DMS 273 (cell line): ENCODE results near the gene FCRL1.

Experiments
- DNase-seq: peaks from one replicate; lab custom pipeline; 2025; ENCODE audit not compliant: unreplicated experiment; lab: John Stamatoyannopoulos, UW

FCRL1 gene, protein sequence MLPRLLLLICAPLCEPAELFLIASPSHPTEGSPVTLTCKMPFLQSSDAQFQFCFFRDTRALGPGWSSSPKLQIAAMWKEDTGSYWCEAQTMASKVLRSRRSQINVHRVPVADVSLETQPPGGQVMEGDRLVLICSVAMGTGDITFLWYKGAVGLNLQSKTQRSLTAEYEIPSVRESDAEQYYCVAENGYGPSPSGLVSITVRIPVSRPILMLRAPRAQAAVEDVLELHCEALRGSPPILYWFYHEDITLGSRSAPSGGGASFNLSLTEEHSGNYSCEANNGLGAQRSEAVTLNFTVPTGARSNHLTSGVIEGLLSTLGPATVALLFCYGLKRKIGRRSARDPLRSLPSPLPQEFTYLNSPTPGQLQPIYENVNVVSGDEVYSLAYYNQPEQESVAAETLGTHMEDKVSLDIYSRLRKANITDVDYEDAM

DNA sequence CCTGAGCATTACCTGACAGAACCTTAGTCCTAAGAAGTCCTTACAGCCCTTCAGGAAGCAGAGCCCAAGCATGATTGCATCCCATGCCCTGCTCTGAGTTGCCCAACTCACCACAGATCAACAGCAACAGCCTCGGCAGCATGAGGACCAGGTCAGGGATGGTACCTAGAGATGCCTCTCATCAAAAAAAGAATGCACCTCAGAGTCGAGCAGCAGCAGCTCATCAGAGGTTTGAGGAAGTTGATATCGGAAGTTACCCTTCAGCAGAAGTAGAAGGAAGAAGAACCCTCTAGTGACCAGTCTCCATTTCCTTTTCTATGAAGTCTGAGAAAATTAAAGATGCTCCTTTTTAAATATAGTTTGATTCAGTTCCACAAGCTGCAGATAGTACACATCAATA is at the start of gene FCRL1:
FCRL1 (minus strand) TSS at position 225 of the 400 bp plus-strand sequence; CDS start at position 142, 83 bp downstream.
- DNase-seq: no peak

DNA sequence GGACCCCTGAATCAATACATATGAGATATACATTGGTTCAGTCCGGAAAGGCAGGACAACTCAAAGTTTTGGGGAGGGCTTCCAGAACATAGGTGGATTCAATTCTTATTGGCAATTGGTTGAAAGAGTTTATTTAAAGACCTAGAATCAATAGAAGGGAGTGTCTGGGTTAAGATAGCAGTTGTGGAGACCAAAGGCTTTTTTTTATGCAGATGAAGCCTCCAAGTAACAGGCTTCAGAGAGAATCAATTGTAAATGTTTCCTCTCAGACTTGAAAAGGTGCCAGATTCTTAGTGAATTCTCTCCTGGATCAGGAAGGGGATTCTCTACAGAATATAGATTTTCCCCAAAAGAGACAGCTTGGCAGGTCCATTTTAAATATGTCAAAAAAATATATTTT is 48.7 kb upstream of the FCRL1 start:
- DNase-seq: no peak

DNA sequence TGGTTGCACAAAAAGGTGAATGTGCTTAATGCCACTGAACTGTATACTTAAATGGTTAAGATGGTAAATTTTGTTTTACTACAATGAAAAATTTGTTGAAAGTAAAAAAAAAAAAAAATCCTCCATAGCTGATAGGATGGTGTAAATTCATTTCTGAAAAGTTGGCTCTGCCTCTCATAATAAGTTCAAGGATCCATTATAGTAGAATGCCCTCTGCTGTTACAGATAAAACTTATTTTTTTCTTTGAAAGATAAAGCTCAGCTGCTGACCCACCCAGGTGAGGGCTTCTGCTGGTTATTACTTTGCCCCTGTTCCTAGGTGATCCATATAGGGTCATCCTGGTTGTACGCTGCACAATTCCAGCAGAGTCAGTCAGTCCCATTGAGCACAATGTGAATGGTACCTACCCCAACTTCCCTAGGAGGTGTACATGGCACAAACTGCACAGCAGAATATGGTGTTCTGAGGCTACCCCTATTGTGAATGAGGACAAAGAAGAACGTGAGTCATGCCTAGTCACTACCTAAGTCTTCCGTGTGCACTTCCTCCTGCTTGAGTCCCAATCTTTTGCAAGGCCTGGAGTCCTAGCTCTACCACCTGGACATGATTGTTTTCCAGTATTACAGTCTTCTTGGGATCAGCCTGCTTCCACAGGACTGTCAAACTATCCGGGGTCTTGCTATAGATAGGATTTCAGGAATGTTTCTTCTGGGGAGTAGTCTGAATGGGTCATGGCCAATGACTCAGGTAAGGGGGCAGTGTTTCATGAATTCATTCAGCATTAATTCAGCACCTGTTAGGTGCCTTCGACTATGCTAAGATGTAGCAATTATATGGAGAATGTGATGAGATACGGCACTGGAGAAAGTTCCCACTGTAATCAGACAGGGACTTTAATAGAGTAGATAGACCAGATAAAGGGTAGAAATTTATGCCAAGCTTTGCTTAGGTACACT is 42.5 kb upstream of the FCRL1 start:
- no peak for DNase-seq

DNA sequence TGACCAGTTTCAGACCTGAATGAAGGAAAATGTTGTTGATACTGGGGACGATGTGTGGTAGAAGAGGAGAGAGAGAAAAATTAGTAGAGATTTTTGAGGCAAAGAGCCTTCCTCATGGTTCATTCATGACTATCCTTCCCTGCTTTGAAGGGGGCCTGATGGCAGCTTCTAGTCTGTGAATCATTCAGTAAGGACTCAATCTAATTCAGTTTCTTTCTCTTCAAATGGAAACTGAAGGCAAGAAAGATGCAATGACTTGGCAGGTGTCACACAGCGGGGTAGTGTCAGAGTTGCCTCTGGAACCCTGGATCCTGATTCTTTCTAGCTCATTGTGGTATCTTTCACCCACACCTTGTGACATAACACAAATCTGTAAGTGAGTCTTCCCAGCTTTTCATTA is 36.6 kb upstream of the FCRL1 start:
- no peak for DNase-seq

DNA sequence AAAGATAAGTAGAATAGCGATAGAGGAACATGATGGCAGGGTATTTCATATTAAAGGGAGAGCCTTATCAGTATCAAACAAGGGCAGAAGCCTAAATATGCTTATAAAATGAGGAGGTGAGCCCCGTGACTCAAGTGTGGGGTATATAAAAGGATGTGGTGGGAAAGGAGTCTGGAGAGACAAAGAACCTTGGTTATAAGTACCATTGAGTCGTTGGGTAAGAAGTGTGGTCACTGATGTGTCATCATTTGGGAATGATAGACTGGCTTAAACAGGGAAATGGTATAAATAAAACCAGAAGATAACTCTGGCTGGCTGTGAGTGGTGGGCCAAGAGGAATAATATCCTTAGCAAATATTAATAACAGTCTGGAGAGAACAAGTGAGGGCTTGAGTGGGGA is 32.6 kb upstream of the FCRL1 start:
- no peak for DNase-seq

DNA sequence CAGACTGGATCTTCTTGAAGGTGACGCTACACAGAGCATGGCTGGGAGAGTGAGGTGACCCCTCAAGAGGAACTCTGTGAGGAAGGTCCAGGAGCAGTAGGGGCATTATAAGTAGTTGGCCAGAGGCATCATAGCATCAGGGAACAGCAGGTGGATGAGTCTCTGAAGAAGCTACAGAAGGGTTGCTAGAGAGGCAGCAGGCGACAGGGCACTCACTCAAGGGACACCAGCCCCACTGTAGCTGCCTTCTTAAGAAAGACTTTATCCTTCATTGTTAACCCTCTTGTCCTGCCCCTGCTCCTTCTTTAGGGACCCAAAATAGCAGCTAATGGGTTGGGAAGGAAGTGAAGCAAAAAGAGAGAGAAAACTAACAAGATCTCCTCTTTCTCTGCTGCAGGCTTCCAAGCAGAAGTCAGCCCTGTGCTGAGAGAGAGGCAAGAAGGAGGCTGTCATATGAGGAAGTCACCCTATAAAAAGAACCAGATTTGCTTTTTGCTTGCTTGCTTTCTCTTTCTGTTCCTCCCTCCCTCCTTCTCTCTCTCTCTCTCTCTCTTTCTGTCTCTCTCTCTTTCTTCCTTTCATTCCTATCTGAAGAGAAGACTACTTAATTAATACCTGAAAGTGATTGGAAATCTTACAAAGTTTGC is 29.4 kb upstream of the FCRL1 start:
- no peak for DNase-seq

DNA sequence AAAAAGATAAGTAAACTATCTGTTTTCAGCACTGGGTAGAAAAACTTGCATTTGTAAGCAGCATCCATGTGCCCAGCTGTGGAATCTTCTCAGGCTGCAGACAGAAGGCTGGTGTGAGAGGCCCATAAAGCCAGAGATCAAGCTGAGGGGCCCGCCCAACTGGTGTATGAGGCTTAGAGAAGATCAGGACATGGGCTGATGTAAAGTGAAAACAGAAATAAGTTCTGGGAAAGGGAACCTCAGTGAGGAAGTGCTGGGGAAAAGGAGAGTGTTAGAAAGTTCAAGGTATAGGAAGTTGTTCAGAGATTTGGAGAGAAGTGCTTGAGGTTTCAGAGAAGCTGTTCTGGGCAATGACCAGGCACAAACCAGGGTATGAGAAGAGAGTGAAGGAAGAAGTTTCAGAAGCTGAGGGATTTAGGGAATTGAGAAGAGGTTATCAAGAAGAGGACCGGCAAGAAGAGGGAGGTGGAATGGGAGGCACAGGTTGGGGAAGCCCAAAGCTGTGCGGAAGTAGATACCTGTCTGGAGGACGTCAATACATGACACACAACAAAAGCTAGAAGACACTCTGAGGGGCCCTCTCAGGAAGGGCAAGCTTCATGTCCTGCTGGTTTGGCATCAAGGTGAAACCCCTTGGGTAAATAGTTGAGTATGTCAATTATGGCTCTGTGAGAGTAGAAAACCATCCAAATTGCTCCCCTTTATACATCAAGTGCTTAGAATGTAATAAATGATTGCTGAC is 24.3 kb upstream of the FCRL1 start:
- DNase-seq: no peak

DNA sequence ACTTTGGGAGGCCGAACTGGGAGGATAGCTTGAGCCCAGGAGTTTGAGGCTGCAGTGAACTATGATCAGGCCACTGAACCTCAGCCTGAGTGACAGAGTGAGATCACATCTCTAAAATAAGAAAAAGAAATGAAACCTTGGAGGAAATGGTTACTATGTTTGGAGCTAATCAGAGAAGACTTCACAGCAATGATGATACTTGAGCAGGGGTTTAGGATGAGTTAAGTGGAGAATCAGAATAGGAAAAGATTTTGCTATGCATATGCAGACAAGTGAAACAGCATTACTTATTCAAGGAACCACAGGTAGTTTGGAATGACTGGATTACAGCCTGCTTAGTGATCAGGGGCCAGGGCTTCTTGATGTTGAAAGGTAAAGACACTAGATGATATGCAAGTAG is 23.0 kb upstream of the FCRL1 start:
- DNase-seq: no peak

DNA sequence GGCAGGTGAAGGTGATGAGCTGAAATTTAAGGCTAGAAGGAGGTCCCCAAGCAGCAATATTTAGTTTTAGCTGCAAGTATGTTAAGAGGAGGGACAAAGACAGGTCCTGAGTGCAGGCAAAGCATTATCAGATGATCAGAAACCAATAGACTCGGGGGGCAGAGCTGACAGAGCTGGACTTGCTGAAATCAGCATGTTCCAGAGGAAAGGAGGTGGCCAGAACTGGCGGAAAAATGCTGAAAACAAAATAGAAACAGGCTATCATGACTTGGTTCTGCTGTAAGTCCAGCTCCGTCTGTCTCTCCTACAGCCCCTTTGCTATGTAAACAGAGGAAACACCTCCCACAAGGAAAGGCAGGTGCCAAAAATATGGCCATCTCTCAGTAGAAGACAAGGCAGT is 21.8 kb upstream of the FCRL1 start, which contains the start of gene CD5L:
CD5L (minus strand) TSS at position 101 of the 400 bp plus-strand sequence. CDS start 107 bp downstream, outside the sequence.
- DNase-seq: no peak

DNA sequence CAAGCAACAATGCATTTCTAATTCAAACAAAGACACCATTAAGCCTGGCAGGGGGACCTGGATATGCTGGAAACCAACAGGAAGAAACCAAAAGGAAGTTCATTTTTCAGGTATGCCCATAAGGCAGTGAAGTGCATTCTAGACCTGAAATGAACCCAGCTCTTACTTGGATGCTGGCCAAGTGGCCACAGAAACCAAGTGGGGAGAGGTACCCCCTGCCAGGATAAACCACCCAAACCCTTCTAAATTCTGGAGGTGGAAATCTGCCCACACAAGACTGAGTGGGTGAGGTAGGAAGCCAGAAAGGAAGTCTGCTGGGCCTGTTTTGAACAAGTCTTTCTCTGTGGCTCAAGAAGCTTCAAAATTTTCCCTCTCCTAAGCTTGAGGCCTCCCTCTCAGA is 19.0 kb upstream of the FCRL1 start:
- no peak for DNase-seq

DNA sequence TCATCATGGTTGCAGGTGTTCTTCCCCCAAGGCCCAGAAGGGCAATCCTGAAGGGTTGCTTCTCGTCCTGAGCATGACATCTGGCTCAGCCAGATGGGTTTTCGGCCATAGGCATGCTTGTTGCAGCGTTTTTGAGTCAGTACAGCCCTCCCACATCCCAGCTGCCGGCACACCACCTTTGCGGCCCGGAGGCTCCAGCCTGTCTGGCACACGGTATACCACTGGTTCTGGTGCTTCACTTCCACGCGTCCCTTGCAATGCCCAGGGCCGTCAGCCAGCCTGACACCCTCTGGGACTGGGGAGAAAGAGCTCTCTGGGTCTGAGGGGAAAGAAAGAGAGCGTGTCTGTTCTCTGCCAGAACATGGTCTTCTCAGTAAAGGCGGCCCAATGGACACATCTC is 14.5 kb upstream of the FCRL1 start:
- DNase-seq: peak; percentile 14

DNA sequence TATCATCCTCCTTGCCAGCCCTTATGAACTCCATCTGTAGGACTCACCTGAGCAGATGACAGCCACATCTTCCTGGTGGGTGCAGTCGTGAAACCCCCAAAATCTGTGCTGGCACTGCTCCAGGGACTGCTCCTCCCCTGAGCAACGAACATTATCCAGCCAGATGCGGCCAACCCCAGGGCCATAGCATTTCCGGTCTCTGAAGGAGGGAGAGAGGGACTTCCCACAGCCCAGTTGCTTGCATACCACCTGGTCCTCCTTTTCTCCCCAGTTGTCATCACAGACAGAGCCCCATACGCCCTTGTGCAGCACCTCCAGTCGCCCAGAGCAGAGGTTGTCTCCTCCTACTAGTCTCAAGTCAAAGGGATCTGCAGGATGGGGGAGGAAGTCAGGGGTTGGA is 13.2 kb upstream of the FCRL1 start:
- no peak for DNase-seq

DNA sequence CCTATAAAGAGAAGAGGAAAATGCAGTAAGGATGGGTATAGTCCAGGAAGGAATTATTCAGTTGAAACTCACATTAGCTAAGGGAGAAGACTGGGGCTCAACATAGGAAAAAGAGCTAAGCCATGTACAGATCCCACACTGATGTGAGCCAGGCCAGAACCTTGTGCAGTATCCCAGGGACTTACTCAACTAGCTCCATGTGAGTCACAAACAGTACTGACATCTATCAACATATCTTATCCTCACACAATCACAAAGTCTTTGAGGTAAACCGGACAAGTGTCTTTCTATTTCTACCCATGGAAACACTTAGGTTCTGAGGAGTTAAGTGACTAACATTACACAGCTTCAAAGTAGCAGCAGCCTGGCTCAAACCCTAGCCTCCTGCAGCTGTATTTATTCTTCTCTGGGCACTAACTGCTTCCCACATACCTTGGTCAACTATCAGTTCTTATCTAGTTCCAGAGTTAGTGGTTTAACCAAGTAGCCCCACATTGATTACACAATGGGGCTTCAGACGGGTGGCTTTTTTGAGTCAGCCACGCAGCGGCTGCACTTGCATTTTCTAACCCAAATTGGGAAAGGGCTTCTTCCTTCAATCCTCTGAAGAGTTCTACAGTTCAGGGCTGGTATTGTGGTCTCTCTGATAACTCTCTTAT is 12.2 kb upstream of the FCRL1 start:
- no peak for DNase-seq

DNA sequence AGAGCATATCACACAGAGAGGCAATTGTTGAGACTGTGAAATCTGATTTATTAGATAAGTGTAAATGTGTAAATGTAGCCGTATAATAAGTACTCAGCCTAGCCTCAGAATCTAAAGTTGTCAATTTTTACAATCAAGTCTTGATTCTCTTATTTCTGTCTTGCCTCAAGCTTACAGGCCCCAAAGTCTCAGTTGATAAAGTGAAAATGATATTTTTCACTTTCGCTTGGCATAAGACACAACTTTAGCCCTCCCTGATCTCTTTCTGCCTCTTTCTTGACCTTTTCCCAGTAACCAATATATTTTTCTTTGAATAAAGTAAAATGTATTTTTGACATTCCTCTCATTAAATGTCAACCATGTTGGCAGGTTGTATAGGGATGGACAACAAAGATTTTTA is 11.0 kb upstream of the FCRL1 start:
- no peak for DNase-seq

DNA sequence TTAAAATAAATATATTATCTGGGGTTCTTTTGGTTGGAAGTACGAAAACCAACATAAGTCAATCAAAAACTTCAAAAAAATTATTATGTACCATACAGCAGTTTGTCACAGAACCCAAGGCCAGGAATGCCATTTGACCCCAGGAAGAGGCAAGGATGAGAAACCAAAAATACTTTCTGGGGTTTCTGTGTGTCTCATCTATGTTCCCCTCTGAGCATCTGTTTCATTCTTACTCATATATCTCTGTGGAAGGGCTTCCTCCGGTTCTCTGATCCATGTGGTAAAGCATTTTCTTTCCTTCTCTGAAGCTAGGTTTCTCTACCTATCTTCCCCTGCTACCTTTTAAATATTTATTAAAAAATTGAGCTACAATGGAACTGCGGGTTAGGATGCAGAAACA is 9.8 kb upstream of the FCRL1 start:
- DNase-seq: no peak

DNA sequence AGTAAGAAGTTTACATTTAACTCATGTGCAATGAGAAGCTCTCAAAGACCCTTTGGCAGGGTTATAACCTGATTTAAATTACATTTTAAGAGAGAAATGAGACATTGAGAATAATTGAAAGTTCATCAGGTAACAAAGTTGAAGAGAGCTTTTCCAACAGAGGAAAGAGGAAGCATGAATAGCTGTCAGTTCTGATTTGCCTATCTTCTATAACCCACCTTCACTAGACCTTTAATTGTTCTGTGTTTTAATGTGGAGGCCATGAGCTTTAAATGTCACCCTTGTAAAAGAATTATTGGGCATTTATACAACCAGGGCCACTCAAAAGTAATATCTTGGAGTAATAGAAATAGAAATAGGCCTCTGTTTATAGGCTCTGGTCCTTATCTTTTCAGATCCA is 9.3 kb upstream of the FCRL1 start:
- no peak for DNase-seq

DNA sequence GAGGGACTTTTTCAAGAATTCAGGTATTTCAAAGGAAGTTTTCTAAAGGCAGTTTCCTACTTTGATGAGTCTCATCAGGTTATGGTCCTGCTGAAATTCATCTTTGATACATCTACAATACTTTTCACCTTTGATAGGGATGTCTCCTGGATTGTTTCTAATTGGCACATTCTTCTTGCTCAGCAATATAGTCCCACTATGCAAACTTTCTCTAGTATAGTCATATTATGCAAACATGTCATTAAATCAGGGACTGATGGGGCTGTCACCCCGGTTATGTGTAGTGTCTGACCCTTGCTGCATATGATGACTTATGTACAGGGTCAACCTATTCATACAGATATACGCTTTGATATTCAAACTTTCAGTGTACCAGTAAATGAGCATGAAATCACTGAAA is 379 bp upstream of the FCRL1 start:
- no peak for DNase-seq

DNA sequence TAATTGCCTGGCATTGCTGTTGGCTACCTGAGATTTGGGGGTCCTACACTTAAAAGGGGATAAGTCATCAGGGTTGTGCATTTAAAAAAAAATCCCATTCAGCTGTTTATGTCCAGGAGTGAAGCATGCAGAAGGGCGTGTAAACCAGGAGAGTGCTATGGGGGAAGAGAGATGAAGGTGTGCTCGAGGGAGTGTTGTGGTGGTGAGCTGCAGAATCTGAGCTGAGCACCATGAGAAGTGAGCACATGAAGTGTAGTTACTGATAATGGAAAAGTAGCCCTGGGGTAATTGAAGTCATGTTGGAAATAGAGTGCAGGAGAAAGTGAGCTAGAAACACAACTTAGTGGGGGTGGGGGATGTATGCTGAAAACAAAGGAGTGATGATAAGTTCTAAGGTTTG is 705 bp downstream of the FCRL1 start:
- no peak for DNase-seq

DNA sequence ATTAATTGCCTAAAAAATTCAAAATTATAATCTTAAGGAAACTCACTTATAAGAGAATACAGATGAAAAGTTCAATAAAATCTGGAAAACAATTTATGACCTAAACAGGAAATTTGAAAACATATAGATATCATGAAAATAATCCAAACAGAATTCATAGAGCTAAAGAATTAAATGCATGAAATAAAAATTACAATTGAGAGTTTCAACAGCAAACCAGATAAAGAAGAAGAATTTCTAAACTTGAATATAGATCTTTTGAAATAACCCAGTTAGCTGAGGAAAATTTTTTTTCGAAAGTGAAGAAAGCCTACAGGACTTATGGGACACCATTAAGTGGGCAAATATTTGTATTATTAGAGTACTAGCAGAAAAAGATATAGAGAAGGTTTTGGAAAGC is 6.7 kb downstream of the FCRL1 start:
- no peak for DNase-seq

DNA sequence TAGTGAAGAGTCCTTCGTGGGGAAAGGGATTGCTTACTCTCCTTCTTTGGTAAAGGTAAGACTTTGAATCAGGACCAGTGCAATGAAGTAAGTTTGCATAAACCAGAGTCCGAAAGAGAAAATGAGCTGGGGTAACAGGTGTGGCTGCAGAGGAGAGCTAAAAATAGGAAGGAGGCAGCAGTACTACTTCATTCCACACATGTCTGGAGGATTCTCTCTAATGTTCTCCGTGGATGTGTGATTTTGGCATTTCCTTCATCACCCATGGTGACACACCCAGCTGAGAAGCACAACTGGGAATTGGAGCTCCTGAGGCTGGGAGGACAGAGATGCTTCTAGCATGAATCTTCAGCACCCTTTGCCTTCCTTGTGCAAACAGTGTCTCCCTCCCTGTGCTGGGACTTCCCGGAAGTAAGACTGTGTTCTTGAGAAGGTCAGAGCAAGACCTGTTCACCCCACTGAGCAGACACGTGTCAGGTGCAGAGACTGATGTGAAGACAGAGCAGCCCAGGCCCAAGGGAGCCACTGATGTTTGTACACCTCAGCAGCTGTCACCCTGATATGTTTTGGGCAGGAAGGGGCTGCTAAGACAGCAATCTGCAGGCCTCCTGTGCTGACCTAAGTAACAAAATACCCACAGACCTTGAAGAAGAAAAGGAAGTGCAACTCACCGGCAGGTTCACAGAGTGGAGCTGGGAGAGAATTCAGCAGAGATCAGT is 13.3 kb downstream of the FCRL1 start:
- no peak for DNase-seq
